EL (cell line): Measurements from ENCODE around the gene PTCSC3.

Source experiments
- DNase-seq: peaks from one replicate; pipeline ENCODE4 v3.0.0-alpha.2; 2016

The PTCSC3 gene

DNA sequence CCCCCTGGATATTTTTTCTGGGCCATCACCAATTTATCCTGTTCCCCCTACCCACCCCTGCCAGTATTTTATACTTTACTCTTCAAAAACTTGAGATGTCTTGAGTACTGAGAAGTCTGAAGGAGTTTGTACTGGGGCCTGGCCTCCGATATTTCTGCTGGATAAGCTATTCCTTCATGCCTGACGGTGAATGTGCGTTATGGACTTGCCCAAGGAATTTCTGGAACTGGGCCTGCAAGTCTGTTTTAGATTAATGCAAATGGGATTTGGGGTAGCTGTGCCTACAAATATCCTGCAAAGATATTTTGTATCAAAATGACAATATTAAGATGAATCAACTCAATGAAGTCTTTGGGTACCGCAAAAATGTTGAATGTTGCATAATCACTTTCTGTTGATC is at the start of gene PTCSC3:
PTCSC3 (minus strand) TSS at position 199 of the 400 bp plus-strand sequence.
- DNase-seq = no peak

DNA sequence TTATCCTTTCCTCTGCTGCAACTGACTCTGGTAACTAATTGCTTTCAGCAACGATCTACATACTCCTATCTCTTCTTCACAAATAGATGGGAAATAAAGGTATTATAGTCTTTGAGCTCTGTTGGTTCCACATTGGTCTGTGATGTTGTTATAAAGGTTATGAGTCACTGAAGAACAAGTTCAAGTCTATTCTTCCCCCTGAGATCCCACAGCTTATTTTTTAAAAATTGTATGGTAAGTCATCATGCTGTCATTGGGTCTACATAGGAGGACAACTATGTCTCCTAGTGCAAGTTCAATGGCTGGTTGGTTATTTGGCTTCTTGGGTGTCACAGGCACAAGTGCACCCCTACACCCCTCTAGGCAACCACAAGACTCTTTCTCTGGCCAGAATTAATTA is 49.6 kb upstream of the PTCSC3 start:
- no peak for DNase-seq

DNA sequence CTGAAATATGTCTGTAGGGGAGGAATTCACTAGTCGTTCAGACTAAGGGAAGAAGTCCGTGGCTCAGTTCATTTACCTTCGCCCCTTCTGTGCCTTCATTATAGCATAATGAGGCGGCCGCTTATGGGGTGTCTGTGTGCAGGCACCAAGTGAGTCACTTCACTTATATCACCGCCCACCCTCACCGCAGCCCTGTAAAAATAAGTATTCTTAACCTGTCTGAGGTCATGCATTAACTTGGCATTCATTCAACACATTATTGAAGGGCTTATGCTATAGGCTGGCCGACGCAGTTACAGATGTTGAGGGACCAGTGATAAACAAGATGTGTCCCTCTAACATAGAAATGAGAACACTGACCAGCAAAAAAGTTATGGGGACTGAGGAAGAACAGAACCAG is 47.7 kb upstream of the PTCSC3 start:
- DNase-seq = no peak

DNA sequence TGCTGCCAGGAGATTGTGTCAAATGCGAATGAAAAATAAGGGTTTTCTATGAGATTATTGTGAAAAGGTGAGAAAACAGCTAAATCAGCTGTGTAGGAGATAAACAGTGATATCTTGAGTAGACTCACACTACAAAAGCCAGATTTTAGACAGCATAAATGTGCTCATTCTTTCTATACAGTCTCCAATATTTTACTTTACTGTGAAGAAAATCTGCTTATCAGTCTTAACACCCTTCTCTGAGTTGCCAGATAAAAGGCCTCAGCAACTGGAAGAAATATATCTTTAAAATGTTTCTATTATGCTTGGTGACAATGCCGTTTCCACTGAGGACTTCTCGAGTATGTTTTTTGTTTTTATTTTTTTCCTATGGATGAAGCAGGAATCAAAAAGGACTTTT is 47.0 kb upstream of the PTCSC3 start:
- no peak for DNase-seq

DNA sequence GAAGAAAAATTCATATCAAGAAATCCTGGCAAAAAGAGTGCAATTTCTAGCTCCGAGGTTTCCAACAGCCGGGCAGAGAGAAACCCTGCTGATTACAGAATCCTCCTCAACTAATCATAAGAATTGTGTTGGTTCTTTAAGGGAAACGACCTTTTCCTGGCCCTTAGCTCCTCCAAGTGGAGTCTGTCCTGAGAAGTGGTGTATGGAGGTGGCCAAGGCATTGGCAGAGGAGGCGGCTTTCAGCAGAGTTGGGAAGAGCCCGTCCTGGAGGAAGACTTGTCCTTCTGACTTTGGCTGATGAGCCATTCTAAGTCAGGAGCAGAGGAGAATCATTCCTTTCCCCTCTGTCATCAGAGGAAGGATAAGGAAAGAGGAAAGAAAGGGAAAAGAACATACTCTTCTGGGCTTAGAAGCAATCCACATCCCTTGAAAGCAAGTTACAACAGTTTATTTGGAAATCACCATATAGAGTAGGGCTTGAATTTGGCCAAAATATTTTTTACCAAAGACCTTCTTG is 46.5 kb upstream of the PTCSC3 start:
- DNase-seq = no peak

DNA sequence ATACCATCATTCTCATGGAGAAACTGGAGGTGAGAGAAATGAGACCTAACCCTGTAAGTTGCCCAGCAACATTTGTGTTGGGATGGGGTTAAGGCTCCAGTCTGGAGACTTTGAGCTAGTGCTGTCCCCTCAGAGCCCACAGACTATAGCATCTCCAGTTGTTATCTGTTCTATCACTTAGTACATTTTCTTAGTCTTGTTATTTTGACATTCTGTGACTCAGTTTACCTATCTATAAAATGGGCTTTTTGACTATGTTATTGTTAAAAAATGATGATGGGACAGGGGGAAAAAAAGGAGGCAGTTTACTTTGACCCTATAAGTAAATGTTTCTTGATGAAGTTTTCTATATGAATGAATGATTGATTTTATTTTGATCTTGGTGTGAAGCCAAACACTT is 45.8 kb upstream of the PTCSC3 start:
- no peak for DNase-seq

DNA sequence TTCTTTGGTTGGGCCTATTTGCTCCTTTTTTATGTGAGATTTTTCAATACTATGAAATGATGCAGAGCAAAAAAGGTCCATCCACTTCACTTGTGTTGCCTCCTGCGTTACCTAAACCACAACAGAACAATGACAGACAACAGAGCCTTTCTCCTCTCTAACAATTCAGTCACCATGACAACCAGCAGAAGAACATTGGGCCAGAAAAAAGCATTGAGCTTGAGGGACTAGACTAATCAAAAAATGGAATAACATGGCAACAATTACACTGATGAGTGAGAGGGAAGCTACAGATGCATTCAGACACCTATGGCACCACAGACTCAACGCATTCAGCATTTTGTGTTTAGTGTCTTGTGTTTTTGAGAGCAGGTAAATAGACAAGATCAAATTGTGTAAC is 44.6 kb upstream of the PTCSC3 start:
- DNase-seq = no peak

DNA sequence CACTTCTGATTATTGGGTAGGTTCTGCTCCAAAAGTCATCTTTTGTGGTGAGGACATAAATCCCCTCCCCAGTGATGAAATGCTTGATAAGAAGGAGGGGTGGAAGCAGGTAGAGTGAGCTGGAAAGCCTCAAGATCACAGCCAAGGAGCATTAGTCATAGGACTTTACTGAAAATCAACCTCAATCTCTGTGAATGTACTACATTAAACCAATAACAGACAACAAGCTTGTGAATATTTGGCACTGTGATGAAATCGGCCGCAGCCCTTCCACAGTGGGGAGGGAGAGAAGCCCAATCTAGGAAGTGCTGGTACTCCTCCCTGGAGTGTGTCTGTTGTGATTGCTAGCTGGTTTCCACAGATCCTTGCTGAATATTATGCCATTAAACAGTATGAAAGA is 41.2 kb upstream of the PTCSC3 start:
- DNase-seq = no peak

DNA sequence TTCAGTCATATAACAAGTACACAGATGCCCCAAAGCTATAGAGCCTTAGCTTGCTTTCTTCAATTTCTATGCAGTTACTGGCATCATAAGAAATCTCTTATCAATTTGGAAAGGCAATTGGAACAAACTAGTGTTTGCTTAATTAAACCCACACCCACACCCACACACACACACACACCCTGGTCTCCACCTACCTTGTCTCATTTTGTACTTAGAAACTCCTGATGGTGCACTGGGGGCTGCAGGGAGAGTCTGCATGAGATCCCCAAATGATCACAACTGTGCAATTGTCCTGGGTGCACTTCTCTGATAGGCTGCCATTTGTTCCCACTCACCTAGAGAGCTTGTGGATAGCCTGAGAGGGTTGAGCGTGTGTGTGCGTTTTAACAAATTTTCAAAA is 40.5 kb upstream of the PTCSC3 start:
- no peak for DNase-seq

DNA sequence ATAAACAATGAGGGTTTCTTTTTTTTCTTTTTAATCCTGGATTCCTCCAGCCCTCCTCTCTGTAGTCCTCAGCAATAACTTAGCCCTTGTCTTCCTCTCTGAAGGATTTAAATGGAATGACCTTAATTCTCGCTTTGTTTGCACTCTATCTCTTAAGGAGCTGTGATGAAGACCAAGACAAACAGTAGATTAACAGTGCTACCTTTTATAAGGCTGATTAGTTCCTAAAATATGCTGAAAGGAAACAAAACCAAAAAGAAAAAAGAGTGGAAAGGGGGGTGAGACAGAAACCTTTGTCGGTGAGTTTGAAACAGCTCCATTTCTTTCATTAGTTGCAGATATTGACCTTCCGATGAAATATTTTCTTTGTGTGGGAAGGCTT is 38.7 kb upstream of the PTCSC3 start:
- DNase-seq = no peak

DNA sequence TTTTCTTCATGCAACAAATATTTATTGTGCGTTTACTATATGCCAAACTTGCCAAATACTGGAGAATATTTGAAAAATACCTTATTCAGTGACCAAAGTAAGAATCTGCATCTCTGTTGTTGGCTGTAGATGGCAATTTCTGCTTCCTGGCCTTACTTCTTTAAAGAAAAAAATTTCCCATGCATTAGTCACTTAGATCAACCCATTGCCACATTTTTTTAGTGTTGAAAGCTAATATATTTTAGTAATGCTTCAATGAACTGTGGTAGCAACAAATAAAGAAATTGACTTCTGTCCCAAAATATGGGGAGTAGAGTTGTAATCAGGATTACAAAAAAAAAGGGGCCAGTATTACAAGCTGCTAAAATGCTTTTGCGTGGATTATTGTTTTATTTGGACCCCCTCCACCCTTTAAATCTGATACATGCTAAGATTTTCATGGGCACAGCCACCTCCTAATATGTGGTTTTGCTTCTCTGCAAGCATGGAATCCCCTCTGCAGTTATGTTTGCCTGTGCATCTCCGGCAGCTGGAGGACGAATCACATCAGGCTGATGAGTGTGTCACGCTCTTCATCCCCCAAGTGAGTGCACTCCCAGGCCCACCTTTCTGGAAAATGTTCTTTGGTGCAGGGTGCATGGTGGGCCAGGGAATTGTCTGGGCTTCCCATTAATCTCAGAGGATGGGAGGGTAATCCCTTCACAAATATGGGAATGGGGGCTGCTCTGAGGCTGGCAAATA is 38.1 kb upstream of the PTCSC3 start:
- no peak for DNase-seq

DNA sequence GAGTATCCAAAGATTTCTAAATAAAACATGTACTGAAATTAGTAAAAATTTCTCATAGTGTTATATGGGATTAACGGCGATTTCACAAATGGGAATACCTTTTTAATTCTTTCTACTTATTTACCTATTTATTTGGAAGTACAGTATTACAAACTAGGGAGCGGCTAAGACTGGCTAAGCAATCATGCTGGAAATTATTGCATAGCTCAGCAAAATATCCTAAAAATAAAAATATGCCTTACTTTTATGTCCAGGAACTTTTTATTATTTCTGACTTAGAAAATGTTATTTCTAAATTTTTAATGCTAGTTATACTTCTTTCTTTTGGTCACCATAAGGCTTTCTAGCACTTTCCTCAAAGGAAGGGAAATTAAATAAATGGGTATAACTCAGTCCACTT is 36.5 kb upstream of the PTCSC3 start:
- DNase-seq = no peak

DNA sequence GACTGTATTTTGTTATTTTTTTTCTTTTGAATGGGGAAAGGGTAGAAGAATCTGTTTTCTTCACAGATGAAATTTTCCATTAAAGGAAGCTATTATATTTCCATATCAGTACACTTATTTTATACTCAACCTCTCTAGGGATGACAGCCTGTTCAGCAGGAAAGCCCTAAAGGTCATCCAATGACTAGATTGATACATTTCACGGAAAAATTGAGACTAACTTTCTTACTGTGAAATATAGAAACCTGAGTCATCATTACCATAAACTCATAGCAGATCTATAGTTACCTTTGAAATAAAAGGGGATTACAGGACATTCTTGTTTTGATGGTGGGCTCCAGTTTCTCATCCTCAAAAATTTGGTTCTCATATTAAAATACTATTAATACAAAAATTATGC is 36.1 kb upstream of the PTCSC3 start:
- no peak for DNase-seq

DNA sequence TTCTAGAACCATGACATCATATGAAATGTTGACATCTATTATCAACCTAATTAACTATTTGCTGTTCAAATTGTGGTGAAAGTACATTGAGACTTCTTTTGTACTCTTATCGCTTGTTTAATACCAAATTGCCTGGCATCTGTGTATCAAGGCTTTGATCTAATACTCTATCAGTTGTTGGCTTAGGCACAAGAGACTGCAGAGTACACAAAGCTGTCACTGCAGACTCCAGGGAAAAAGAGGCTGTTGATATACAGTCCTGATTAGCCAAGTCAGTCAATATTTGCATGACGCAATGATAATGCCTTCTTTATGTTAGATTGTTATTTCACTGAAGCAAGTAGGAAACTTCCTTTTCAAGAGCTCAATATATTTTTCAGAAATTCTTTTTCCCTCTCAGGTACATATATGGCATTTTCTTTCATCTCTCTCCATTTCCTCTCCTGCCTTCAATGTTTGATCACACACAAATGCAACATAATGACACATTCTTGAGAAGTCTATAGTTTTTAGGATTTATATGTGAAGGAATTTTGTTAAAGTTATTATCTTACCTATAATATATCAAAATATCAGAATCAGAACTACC is 32.3 kb upstream of the PTCSC3 start:
- no peak for DNase-seq

DNA sequence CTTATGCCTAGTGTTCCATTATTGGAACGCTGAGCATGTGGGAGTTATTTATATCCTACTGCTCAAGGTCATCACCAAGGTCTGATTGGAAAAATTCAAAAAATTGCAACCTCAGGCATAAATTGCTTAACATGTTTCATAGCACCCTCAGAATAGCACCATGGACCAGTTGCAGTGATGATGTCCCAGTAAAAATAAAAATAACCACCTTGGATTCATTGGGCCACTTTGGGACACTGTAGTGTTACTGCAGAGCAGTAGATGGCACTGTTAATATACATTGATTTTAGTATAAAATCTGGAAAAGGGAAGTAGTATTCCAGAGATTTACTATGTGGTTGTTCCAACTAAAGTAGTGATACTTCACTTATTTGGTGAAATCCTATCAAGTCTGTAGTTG is 31.0 kb upstream of the PTCSC3 start:
- DNase-seq = no peak

DNA sequence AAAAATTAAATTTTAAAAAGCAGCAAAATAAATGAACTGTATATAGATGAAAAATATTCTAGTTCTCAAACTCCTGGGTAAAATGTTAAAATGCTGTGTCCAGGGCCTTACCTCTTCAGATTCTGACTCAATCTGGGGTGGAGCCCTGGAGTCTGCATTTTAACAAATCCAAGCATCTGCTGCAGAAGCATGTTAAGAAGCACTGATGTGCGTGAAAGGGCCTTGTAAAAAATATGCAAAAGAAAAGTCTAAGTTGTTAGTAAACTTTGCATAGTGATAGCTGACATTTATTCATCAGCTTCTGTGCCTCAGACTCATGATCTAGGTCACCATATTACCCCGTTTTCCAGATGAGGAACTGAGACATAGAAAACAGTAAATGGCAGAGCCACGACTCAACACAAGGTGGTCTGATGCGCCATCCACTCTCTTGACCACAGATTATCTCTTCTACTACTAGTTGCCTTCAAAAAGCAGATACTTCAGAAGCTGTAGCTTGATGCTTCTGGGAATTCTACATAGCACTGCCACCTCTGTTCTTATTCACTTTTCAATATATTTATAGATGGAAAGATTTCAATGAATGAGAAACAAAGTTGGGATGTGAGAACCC is 28.0 kb upstream of the PTCSC3 start:
- DNase-seq = no peak

DNA sequence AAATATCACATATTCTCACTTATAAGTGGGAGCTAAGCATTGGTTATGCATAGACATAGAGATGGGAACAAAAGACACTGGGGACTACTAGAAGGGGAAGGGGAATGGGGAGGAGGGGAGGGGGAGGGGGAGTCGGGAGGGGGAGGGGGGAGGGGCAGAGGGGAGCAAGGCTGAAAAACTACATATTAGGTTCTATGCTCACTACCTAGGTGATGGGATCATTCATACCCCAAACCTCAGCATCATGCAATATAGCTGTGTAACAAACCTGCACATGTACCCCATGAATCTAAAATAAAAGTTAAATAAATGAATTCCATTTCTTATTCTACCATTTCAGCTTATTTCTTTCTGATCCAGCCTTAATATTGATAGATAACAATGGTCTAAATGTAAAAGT is 21.9 kb upstream of the PTCSC3 start:
- no peak for DNase-seq

DNA sequence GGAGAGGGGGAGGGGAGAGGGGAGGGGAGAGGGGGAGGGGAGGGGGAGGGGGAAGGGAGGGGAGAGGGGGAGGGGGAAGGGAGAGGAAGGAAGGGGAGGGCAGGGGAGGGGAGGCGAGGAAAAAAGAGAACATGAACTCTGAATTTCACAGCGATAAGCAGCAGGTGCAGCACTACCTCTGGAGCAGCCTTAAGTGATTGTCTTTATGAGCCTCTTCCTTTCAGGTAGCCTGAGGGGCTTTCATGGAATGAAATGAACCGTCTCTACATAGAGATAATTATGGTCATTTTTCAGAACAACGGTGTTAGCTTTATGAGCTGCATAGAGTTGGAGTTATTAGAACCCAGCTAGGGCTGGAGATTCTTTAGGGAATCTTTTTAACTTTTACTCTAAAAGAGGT is 18.1 kb upstream of the PTCSC3 start:
- DNase-seq = no peak

DNA sequence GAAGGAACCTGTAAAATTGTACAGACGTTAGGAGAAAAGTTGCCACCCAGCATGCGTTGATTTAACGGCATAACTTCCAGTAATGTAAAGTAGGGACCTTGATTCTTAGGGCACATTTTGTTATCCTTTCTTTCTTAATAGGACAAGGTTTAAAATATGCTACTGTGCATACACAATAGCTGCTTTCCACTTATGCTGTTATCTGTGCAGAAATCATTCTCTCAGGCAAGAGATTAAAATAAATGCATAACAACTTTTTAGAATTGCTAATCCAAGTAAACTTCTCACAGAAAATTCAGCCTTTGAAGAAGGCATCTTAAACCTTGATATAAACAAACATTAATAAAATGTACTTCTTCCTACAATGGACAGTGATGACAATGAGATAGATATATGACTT is 16.0 kb upstream of the PTCSC3 start:
- DNase-seq = no peak

DNA sequence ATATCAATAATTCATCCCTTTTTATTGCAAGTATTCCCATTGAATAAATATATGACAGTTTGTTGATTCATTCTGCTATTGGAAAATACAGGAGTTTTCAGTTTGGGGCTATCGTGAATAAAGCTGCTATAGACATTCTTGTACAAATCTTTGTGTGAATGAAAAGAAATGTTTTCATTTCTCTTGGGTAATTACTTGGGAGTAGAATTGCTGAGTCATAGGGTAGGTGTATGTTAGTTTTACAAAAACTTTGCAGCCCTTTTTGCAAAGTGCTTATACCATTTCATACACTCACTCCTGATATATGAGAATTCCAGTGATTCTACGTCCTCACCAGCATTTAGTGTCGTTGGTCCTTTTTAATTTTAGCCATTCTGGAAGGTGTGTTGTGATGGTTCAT is 6.9 kb upstream of the PTCSC3 start:
- no peak for DNase-seq

DNA sequence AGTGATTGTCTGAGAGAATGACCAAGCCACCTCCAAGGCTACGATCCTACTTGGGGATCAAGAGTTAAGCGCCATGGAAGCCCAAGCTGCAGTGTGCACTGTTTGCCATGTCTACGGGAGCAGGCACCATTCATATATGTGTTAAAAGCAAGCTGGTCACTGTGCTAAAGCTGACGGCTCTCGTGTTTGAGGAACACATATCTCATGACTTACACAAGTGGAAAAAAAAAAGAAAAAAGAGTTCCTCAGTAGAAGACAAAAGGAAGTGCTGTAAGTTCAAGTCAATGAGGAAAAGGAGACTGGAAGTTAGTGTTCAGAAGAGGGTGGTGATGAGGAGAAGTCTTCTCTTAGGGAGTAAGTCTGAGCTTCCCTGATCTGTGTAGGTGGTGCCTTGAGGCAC is 4.9 kb upstream of the PTCSC3 start:
- no peak for DNase-seq

DNA sequence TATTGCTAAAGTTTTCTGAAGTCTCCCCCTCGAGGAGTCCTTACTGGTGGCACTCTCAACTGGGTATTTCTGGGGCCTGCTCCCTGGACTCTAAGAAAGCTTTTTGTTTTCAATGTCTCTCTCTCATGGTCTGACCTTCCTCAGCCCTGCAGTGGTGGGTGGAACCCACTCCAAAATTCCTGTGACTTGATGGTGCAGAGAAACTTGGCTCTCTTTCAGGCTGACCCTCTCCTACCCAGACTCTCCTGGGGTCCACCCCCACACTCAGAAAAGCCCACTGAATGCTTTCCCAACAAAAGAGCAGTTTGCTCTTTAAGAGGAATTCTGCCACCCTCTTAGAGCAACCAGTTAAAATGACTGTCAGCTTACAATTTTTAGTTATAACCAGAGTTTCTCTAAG is 967 bp upstream of the PTCSC3 start:
- no peak for DNase-seq

DNA sequence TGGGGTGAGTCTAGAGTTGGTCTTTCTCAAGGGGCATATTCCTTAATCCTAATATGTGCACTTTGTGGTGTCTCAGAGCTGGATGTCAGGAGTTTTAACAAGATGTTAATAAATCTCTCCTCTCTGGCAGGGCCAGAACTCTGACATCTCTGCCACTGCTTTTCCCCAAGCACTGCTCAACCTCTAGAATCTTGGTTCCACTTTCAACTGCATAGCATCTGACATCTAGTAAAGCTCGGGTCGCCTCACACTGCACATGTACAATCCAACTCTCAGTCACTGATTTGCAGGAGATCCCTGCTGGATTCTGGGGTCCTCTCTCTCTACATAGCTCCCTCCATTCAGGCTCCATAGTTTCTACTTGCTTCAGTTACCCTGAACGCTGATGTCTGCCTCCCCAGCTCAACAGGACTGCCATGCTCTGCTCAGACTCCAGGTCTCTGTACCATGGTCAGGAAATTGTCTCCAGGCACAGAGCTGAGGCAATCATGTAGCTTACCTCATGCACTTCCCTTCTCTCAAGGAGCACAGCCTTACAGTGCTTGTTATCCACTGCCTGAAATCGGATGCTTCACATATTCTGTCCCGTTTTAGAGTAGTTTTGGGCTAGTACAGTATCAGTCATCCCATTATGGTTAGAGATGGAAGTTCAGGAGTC is 1.6 kb downstream of the PTCSC3 start:
- DNase-seq = no peak

DNA sequence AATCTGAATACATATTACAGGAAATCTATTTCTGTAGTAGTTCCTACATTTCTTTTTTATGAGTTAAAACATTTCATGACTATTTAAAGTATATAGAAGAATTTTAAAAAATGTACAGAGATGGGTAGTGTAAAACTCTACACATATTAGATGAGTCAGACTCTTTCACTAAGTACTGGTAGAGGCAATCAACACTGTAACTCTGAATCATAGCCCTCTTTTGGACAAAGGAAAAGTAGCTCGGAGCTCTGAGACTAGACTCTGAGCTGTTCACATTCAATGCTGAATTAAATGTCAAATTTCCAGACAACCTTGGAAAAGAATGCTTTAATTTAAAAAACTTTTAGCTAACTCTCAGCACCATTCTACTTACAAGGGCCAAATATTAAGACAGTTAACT is 3.4 kb downstream of the PTCSC3 start:
- no peak for DNase-seq
